GM20000 (cell line): Measurements from ENCODE around the gene NEIL1.
"Not testable (repeated sequence)": the region's sequence is repeated elsewhere in the genome, so short reads cannot be mapped to it uniquely, and the experiment has no call there.

Experiments used
- DNase-seq: peaks from one replicate; pipeline ENCODE4 v3.0.0; 2012; ENCODE audit warnings: low spot score
- CTCF ChIP-seq: IDR thresholded peaks from 2 replicates; pipeline ENCODE4 v1.5.1; 2012; ENCODE audit warnings: mild to moderate bottlenecking, control low read depth; ENCODE audit errors: extremely low read depth, missing control alignments

Gene NEIL1

GRCh38 chr15:75380773-75381172 is 33.9 kb downstream of the NEIL1 start:
- TF ChIP-seq CTCF = no peak
- no peak for DNase-seq

GRCh38 chr15:75383986-75384385 is 37.1 kb downstream of the NEIL1 start:
- DNase-seq = not testable (repeated sequence)

GRCh38 chr15:75389791-75390382 is 43.0 kb downstream of the NEIL1 start:
- no peak for TF ChIP-seq CTCF
- DNase-seq = no peak

- no peak for TF ChIP-seq CTCF
- no peak for DNase-seq
Measured at GRCh38 chr15:75397494-75397893, 50.7 kb downstream of the NEIL1 start.

GRCh38 chr15:75403892-75404291 is 57.1 kb downstream of the NEIL1 start:
- TF ChIP-seq CTCF = no peak
- DNase-seq = no peak
